ENCODE measurements around the gene WFDC5. TPM values are rescaled to one million over a fixed set of nuclear protein-coding genes. Genes with fewer than 3 reads are reported as not detected.

Gene WFDC5
- total RNA-seq, 1 donor from 2014 or later: 5.2 TPM

Other genes with a start within 250 kb of the WFDC5 start
- 87.6 TPM for gene YWHAB, start 229.5 kb downstream of the WFDC5 start, total RNA-seq
- 18.3 TPM for gene PABPC1L, start 205.1 kb downstream of the WFDC5 start, total RNA-seq
- 4.8 TPM for gene TOMM34, start 154.8 kb downstream of the WFDC5 start, total RNA-seq
- 28.3 TPM for gene STK4, start 148.7 kb downstream of the WFDC5 start, total RNA-seq
- 0.49 TPM for gene KCNS1, start 14.0 kb downstream of the WFDC5 start, total RNA-seq
- gene WFDC12, start 9.3 kb upstream of the WFDC5 start, total RNA-seq: 1.1 TPM
- 509 TPM for gene PI3, start 59.7 kb upstream of the WFDC5 start, total RNA-seq
- gene SEMG1, start 91.9 kb upstream of the WFDC5 start, total RNA-seq: not detected
- not detected for gene SEMG2, start 106.2 kb upstream of the WFDC5 start, total RNA-seq
- 52.0 TPM for gene SLPI, start 139.4 kb upstream of the WFDC5 start, total RNA-seq
- not detected for gene RBPJL, start 191.7 kb upstream of the WFDC5 start, total RNA-seq
- 0.99 TPM for gene MATN4, start 193.1 kb upstream of the WFDC5 start, total RNA-seq
- 48.8 TPM for gene SDC4, start 233.2 kb upstream of the WFDC5 start, total RNA-seq
- 12.7 TPM for gene SYS1, start 248.0 kb upstream of the WFDC5 start, total RNA-seq